H9 (cell line): ENCODE results near the gene CTSH. TPM values are rescaled to one million over a fixed set of nuclear protein-coding genes. Genes with fewer than 3 reads are reported as not detected.

Source experiments
- DNase-seq: peaks from one replicate; pipeline ENCODE4 v3.0.0-alpha.2; 2017
- H2AFZ ChIP-seq: one replicate; pipeline ENCODE4 v1.6.1; 2013; ENCODE audit warnings: mild to moderate bottlenecking, low read length, control low read depth, moderate library complexity
- H2AK5ac ChIP-seq: 2 replicates; pipeline ENCODE4 v1.6.1; 2013; ENCODE audit warnings: low read length, control low read depth, mixed read lengths; ENCODE audit not compliant: insufficient read length
- H2BK120ac ChIP-seq: one replicate; pipeline ENCODE4 v1.6.1; 2013; ENCODE audit warnings: low read depth, mild to moderate bottlenecking, low read length, control low read depth, inconsistent platforms; ENCODE audit not compliant: poor library complexity, severe bottlenecking
- H2BK12ac ChIP-seq: 2 replicates; pipeline ENCODE4 v1.6.1; 2013; ENCODE audit warnings: low read length, control low read depth, mixed read lengths, low read depth; ENCODE audit not compliant: insufficient read length
- H2BK15ac ChIP-seq: 2 replicates; pipeline ENCODE4 v1.6.1; 2013; ENCODE audit warnings: low read depth, low read length, control low read depth
- H2BK20ac ChIP-seq: one replicate; pipeline ENCODE4 v1.6.1; 2013; ENCODE audit warnings: low read depth, mild to moderate bottlenecking, low read length, control low read depth, inconsistent platforms; ENCODE audit not compliant: poor library complexity, severe bottlenecking
- H2BK5ac ChIP-seq: 2 replicates; pipeline ENCODE4 v1.6.1; 2013; ENCODE audit warnings: low read length, control low read depth, mixed read lengths; ENCODE audit not compliant: insufficient read length
- H3K14ac ChIP-seq: 2 replicates; pipeline ENCODE4 v1.6.1; 2013; ENCODE audit warnings: low read length, control low read depth; ENCODE audit not compliant: insufficient read depth
- H3K18ac ChIP-seq: 2 replicates; pipeline ENCODE4 v1.6.1; 2013; ENCODE audit warnings: low read depth, mild to moderate bottlenecking, mixed read lengths, low read length, control low read depth; ENCODE audit not compliant: insufficient read length
- H3K23ac ChIP-seq: 2 replicates; pipeline ENCODE4 v1.6.1; 2013; ENCODE audit warnings: low read length, control low read depth, mixed read lengths, low read depth; ENCODE audit not compliant: insufficient read length
- H3K23me2 ChIP-seq: 2 replicates; pipeline ENCODE4 v1.6.1; 2013; ENCODE audit warnings: low read depth, mild to moderate bottlenecking, mixed read lengths, low read length, control low read depth; ENCODE audit not compliant: insufficient read length, poor library complexity, severe bottlenecking
- H3K27ac ChIP-seq: 2 replicates; pipeline ENCODE4 v1.5.1; 2013; ENCODE audit warnings: low read length, control low read depth, mixed read lengths, low read depth; ENCODE audit not compliant: insufficient read length
- H3K27me3 ChIP-seq: 2 replicates; pipeline ENCODE4 v1.6.1; 2013; ENCODE audit warnings: low read length, control low read depth, inconsistent platforms; ENCODE audit not compliant: insufficient read depth
- H3K4ac ChIP-seq: 2 replicates; pipeline ENCODE4 v1.6.1; 2013; ENCODE audit warnings: low read depth, mild to moderate bottlenecking, control low read depth, inconsistent platforms, low read length, moderate library complexity
- H3K4me1 ChIP-seq: 2 replicates; pipeline ENCODE4 v1.6.1; 2013; ENCODE audit warnings: low read length, control low read depth, inconsistent platforms; ENCODE audit not compliant: insufficient read depth
- H3K4me2 ChIP-seq: 2 replicates; pipeline ENCODE4 v1.6.1; 2013; ENCODE audit warnings: low read length, control low read depth, mixed read lengths; ENCODE audit not compliant: insufficient read length, insufficient read depth
- H3K56ac ChIP-seq: 2 replicates; pipeline ENCODE4 v1.6.1; 2013; ENCODE audit warnings: low read depth, mild to moderate bottlenecking, mixed read lengths, low read length, control low read depth; ENCODE audit not compliant: insufficient read length
- H3K79me1 ChIP-seq: 2 replicates; pipeline ENCODE4 v1.6.1; 2013; ENCODE audit warnings: low read depth, mild to moderate bottlenecking, moderate library complexity, low read length, control low read depth, inconsistent platforms; ENCODE audit not compliant: insufficient read depth, poor library complexity, severe bottlenecking
- H3K79me2 ChIP-seq: 2 replicates; pipeline ENCODE4 v1.6.1; 2013; ENCODE audit warnings: low read length, control low read depth, inconsistent platforms; ENCODE audit not compliant: insufficient read depth
- H3K9ac ChIP-seq: 2 replicates; pipeline ENCODE4 v1.6.1; 2013; ENCODE audit warnings: low read length, control low read depth, mixed read lengths; ENCODE audit not compliant: insufficient read length; ENCODE audit errors: extremely low read depth
- H3K9me3 ChIP-seq: one replicate; pipeline ENCODE4 v1.6.1; 2013; ENCODE audit warnings: low read depth, low read length, inconsistent platforms; ENCODE audit not compliant: control insufficient read depth
- H3T11ph ChIP-seq: one replicate; pipeline ENCODE4 v1.6.1; 2013; ENCODE audit warnings: mild to moderate bottlenecking, low read length, control low read depth, inconsistent platforms
- H4K20me1 ChIP-seq: one replicate; pipeline ENCODE4 v1.6.1; 2013; ENCODE audit not compliant: control insufficient read depth, insufficient read length, insufficient read depth
- H4K5ac ChIP-seq: 2 replicates; pipeline ENCODE4 v1.6.1; 2013; ENCODE audit warnings: low read depth, mild to moderate bottlenecking, mixed read lengths, low read length, control low read depth; ENCODE audit not compliant: insufficient read length
- H4K8ac ChIP-seq: replicated peaks from 2 replicates; pipeline ENCODE4 v1.6.1; 2013; ENCODE audit warnings: low read length, control low read depth, mixed read lengths, low read depth; ENCODE audit not compliant: insufficient read length
- H4K91ac ChIP-seq: 2 replicates; pipeline ENCODE4 v1.6.1; 2013; ENCODE audit warnings: low read depth, mild to moderate bottlenecking, moderate library complexity, mixed read lengths, low read length, control low read depth; ENCODE audit not compliant: insufficient read length
- H3K27ac Mint-ChIP-seq, 3 experiments: 2 replicates in 2 of 3; 3 replicates in 1 of 3; pipeline ENCODE4 v1.8.0; 2020 to 2021; ENCODE audit warnings: mixed read lengths in 3 of 3, mild to moderate bottlenecking in 1 of 3, moderate library complexity in 1 of 3
- H3K27me3 Mint-ChIP-seq: 2 replicates; pipeline ENCODE4 v1.8.0; 2021; ENCODE audit warnings: low read depth, mild to moderate bottlenecking, moderate library complexity, mixed read lengths
- H3K36me3 Mint-ChIP-seq, 3 experiments: 2 replicates in 2 of 3; 3 replicates in 1 of 3; pipeline ENCODE4 v1.8.0; 2020 to 2021; ENCODE audit warnings: low read depth in 3 of 3, mixed read lengths in 3 of 3; ENCODE audit not compliant: insufficient read depth in 1 of 3
- H3K4me1 Mint-ChIP-seq, 2 experiments: 2 replicates each; pipeline ENCODE4 v1.8.0; 2020; ENCODE audit warnings: mixed read lengths in 2 of 2
- H3K4me3 Mint-ChIP-seq, 2 experiments: 2 replicates in 1 of 2; 3 replicates in 1 of 2; pipeline ENCODE4 v1.8.0; 2020 to 2021; ENCODE audit warnings: mild to moderate bottlenecking in 2 of 2, mixed read lengths in 2 of 2, moderate library complexity in 1 of 2
- H3K9me3 Mint-ChIP-seq, 2 experiments: 2 replicates in 1 of 2; 3 replicates in 1 of 2; pipeline ENCODE4 v1.8.0; 2020; ENCODE audit warnings: mild to moderate bottlenecking in 2 of 2, mixed read lengths in 2 of 2, moderate library complexity in 1 of 2
- CTCF ChIP-seq: fragments of 200-600 bp; sonication (generic); conservative IDR thresholded peaks from 3 replicates; pipeline ENCODE4 v1.8.0; 2021; ENCODE audit warnings: antibody characterized with exemption, mild to moderate bottlenecking
- WGBS: extraction: QIAGEN DNeasy Blood & Tissue Kit; methylation state at CpG from one replicate; pipeline ENCODE4 v1.1.7; 2013; ENCODE audit warnings: missing lambda C conversion rate, low lambda C conversion rate, mixed read lengths; ENCODE audit not compliant: insufficient read length; ENCODE audit errors: extremely low coverage; 5-methylcytosine and 5-hydroxymethylcytosine counted together
- total RNA-seq: library from RNA; stranded (reverse); gene quantifications from 2 replicates; pipeline ENCODE4 v1.2.1, GENCODE V29; 2021

The CTSH gene
- total RNA-seq, 1 experiment from 2014 or later, result 15.5 TPM

- Histone ChIP-seq H4K91ac (no peak overlapping the region), H3K4me2 (no peak overlapping the region), H2AFZ (no peak overlapping the region), H3K9me3 (no peaks in the 10 kb centered on the region), H4K8ac (no peak overlapping the region), H3K23ac (no peak overlapping the region), H2BK12ac (no peak overlapping the region), H3K4me1 (peaks cover 3% of the 10 kb centered on the region; the same call in 1 of the 2 replicates), H3K79me1 (no peaks in the 10 kb centered on the region), H2AK5ac (no peak overlapping the region), H4K20me1 (no peaks in the 10 kb centered on the region), H3K14ac (no peak overlapping the region), H3K79me2 (no peaks in the 10 kb centered on the region), H2BK15ac (no peak overlapping the region), H2BK5ac (no peak overlapping the region), H2BK120ac (no peak overlapping the region), H3K18ac (no peak overlapping the region), H3K27ac (no peak overlapping the region), H3K9ac (no peak overlapping the region), H3K23me2 (no peaks in the 10 kb centered on the region), H3K56ac (no peak overlapping the region), H3T11ph (no peak overlapping the region), H4K5ac (no peak overlapping the region), H3K27me3 (no peaks in the 10 kb centered on the region; the same call in 1 of the 2 replicates), H2BK20ac (no peak overlapping the region), H3K4ac (no peak overlapping the region)
- TF ChIP-seq CTCF, result no peak
- peaks cover 15% of the 10 kb centered on the region for H3K27me3 Mint-ChIP-seq
- no CpG with 5 or more reads among the region's 4 CpGs for WGBS
- peaks cover 31 to 32% of the 10 kb centered on the region in 2 experiments for H3K4me1 Mint-ChIP-seq
- no peaks in the 10 kb centered on the region for H3K9me3 Mint-ChIP-seq
- DNase-seq, result no peak
- no peaks in the 10 kb centered on the region for H3K36me3 Mint-ChIP-seq
- H3K4me3 Mint-ChIP-seq, result no peak overlapping the region
- H3K27ac Mint-ChIP-seq, result no peak overlapping the region; a peak in 1 of 7 replicates
Measured at GRCh38 chr15:78951841-78952238, 7.0 kb upstream of the CTSH start.
